Iris pigment epithelial cell (primary cell): ENCODE measurements around the gene FAM151B.
"Not testable (repeated sequence)": the region's sequence is repeated elsewhere in the genome, so short reads cannot be mapped to it uniquely, and the experiment has no call there.

Experiments
- DNase-seq: peaks from one replicate; pipeline ENCODE4 v3.0.0-alpha.2; 2011; ENCODE audit warnings: low read depth

Gene FAM151B

DNA sequence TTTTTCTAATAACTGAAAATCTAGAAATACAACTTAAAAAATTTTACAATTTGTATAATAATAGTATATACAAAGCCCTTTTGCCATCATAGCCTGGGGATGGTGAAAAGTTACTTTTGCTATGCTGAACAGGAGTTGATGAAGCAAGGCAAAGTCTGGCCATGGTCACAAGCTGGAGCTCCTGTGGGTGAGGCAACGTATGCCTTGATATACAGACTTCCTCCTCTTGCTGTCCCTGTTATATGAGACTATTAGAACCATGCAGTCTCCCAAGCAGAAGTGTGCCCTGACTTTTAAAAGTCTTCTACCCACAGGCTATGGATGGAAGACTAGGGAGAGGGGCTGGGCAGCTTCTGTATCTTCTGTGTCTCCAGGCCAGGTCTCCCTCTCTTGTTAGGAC is 15.7 kb downstream of the FAM151B start:
- DNase-seq = no peak

DNA sequence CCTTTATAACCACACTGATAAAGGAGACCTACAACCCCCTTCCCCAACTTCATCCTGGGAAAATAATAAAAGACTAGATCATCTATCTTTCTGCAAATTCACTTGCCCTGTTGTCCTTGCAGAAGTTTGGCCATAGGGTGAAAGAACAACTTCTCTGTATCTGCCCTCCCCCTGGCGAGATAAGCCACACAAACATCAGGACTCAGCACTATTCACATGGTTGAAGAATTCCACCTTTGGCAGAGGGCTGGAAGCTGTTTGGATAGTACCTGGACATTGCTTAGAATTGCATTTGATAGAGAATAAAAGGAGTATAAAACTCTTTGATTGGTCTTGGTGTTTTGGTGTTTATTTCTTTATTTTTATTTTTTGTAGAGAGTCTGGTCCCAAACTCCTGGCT is 16.9 kb downstream of the FAM151B start:
- no peak for DNase-seq

DNA sequence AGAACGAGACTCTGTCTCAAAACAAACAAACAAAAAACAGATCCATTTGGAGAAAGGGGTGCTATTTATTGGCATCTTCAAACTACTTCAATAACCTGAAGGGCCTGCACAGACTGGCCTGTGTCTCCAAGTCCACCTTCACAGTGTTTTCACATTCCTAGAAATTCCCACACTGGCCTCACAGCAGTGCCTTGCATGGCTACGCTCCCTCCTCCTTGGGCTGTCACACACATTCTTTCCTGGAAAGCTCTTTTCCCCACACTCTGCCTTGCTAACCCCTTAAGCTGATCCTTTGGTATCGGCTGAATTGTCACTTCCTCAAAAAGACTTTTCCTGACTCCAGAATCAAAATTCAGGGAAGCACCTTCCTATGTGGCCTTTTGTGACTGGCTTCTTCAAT is 19.8 kb downstream of the FAM151B start:
- DNase-seq = no peak

DNA sequence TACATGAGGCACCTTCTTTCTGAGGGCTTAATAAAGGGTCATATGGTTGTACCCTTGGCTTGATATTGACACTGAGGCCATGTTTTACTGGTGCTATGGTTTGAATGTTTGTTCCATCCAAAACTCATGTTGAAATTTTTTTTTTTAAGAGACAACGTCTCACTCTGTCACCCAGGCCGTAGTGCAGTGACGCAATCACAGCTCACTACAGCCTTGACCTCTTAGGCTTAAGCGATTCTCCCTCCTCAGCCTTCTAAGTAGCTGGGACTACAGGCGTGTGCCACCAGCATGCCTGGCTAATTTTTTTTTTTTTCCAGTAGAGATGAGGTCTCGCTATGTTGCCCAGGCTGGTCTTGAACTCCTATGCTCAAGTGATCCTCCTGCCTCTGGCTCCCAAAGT is 20.9 kb downstream of the FAM151B start:
- DNase-seq = no peak

DNA sequence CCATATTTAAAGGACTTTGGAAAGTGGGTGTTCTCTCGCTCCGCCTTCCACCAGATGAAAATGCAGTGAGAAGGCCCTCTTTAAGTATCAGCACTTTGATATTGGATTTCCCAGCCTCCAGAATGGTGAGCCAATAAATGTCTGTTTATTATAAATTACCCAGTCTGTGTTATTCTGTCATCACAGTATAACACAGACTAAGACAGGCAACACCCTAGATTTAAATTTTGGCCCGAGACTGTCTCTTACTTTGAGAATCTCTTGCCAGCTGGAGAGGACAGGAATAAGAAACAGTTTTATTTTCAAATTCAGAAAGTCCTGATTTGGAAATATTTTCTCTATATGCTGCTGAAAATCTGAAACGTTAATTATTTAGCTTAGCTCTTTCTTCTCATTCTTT is 21.5 kb downstream of the FAM151B start:
- no peak for DNase-seq

DNA sequence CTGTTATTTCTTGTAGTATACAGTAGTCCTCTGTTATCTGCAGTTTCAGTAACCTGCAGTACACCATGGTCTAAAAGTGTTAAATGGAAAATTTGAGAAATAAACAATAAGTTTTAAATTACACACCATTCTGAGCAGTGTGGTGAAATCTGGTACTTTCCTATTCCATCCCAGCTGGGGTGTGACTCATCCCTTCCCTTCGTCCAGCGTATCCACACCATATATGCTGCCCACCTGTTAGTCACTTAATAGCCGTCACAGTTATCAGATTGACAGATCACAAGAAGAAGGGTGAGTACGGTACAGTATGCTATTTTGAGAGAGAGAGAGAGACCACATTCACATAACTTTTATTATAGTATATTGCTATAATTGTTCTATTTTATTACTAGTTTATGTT is 28.9 kb downstream of the FAM151B start:
- peak; percentile 97 for DNase-seq

DNA sequence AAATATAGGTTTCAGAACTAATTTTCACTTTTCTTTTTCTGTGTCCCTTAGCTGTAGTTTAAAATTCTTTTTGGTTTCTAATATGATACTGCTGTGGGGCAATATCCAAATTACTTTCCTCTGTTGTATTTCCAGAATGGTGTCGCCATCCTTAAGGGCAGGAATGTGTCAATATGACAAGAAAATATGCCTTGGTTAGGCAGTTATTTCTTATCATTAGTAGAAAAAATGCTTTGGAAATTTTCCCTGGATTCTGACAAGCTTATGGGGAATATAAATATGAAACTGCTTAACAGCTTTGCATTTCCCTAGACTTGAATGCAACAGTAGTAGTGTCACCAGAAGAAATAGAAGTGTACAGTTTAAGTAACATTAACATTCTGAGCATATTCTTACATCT is 52.8 kb downstream of the FAM151B start:
- no peak for DNase-seq

DNA sequence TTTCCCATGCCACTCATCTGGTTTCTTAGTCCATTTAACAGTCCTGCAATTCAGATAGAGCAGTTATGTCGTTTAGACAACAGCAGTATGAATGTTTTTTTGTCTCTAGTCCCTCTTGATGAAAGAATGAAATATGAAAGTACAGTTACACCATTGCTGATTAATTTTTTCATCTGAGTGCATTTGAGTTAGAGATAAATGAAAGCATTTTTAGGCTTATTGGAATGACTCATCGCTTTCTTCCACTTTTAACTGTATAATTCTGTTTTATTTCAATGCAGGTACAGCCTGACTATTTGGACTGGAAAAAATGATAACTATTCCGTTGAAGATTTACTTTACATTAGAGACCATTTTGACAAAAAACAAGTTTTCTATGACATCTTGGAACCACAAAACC is 53.5 kb downstream of the FAM151B start:
- peak; percentile 4 for DNase-seq

DNA sequence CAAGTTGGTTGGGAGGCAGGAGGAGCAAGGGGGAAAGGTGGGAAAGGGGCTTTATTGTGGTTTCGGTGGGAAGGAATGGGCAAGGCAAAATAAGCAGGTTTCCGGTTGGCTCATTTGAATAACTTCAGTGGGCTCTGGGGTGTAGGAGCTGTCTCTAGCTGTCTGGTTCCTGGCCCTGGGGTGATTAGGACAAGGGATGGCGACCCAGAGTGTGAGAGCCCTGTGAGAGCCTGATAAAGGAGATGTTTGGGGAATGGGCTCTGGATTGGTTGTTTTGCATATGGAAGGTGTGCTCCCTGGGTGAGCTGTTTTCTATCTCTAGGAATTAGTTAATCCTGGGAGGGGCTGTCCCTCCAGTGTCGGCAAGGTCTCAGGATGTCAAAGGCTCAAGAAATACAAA is 66.7 kb downstream of the FAM151B start:
- no peak for DNase-seq

DNA sequence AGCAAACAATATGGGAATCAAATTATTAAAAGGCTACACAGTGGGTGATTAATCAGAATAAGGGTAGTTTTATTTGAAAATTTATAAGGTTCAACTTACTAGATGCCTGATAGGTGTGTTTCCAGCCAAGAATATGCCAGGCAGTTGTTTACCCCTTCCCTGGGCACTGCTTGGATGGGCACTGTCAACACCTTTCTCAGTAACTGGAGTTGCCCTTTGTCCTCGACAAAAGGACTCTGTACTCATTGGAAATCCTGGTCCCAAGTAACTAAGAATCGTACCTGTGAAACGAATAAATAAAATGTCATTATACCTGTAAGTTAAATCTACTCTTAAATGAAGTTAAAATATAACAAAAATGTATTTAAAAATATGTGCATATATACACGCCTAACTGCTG is 67.2 kb downstream of the FAM151B start:
- DNase-seq = no peak

DNA sequence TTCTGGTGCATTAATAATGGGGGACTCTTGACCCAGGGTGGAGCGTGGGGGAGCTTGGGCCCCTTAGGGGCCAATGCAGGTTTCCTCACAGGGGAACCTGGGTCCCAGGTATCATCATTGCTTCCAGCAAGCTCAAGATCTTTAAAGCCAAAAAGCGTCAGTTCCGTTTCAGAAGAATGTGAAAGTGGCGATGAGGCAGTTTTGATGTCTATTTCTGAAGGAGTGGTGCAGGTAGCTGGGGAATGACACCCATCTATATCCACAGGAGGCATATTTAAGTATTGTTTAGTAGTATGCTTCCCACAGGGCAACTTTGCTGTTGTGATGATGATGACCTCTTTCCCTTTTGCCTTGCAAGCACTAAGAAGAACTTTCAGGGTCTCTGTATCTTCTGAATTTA is 71.3 kb downstream of the FAM151B start:
- DNase-seq = no peak

DNA sequence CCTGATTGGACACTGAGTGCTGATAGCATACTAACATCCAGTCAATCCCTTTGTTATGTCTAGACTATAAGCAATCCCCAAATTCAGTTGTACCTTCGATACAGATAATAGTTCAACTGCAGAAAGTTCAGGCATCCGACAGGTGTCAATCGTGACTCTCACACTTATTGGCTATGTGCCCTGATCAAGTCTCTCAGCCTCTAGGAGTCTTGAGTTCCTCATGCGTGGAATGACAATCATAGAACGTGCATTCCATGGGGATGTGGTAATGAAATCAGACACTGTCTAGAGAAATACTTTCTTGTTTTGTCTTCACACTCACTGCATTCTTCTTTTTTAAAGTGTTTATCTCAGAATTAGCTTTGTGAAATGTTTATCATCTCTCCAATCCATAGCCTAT is 77.4 kb downstream of the FAM151B start:
- peak; percentile 32 for DNase-seq

DNA sequence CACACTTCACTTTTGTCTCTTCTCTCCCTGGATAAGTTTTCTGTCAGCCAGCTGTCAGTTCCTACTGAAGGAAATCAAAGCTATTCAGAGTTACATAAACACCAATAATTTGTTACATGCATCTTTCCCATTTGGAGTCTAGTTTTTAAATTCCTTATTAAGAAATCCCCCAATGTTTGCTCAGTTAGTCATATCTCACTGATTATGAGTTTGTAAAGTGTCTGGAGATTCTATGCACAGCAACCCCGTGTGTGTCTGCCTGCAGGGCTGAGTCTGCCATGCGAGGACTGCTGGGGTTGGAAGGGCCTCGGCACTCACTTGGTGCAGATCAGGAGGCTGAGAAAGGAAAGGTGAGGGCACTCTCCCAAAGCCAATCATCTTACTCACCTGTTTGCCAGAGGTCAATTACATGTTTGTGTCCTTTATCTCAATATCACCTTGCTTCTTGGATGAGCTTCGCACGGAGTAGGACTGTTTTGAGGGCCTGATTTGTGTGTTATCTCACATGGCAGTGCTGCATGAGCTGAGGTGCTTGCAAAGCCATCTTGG is 78.9 kb downstream of the FAM151B start:
- DNase-seq = peak; percentile 18

DNA sequence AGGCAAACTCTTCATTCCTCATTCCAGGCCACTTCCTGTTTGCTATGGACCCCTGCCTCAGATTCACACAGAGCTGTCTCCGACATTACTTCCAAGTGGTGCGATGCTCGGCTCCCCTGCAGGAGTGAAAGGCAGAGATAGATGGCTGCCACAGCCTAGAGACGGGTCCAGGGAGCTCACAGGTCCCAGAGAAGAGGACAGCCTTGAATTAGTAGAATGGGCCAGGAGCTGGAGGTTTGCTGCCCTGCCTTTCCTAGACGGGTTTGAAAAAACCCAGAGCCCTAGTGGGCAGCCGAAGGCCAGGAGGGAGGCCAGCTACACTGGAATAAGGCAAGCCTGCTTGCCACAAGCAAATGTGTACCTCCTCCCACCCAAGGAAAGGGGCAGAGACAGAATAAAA is 80.4 kb downstream of the FAM151B start:
- DNase-seq = no peak

DNA sequence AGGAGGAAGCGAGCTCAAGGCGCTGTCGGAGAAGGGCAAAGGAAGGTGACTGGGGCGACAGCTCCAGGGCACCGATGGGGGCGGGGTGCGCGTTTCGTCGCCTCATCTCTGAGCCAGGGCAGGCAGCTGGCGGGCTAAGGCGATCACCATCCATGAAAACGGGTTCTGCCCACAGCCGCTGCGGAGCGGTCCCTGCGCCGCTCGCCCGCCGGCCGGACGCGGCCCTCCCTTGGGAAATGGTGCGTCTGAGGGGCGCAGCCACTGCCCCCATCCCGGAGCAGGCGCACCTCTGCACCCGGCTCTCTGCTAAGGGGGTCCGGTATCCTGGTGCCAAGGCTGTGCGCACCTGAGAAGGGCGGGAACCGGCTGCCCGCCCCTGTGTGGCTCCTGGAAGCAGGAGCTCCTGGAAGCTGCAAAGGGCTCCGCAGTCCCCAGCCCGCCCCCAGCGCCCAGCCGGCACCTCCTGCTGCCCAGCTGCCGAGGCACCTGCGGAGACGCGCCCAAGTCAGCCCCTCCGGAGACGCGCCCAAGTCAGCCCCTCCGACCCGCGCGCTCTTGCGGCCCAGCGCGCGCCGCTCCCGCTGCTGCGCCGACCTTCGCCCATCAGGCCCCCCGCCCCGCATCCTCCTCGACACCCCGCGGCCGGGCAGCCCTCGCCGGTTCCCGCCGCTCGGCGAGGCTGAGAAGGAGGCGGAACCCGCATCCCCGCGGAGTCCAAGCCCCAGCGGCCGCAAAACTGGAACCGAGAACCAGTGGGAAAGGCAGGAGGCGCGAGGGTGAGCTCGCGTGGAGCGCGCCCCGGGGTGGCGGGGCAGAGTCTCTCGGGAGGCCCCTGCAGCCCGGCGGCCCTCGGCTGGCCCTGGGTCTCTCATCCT is 81.4 kb downstream of the FAM151B start:
- DNase-seq = no peak

DNA sequence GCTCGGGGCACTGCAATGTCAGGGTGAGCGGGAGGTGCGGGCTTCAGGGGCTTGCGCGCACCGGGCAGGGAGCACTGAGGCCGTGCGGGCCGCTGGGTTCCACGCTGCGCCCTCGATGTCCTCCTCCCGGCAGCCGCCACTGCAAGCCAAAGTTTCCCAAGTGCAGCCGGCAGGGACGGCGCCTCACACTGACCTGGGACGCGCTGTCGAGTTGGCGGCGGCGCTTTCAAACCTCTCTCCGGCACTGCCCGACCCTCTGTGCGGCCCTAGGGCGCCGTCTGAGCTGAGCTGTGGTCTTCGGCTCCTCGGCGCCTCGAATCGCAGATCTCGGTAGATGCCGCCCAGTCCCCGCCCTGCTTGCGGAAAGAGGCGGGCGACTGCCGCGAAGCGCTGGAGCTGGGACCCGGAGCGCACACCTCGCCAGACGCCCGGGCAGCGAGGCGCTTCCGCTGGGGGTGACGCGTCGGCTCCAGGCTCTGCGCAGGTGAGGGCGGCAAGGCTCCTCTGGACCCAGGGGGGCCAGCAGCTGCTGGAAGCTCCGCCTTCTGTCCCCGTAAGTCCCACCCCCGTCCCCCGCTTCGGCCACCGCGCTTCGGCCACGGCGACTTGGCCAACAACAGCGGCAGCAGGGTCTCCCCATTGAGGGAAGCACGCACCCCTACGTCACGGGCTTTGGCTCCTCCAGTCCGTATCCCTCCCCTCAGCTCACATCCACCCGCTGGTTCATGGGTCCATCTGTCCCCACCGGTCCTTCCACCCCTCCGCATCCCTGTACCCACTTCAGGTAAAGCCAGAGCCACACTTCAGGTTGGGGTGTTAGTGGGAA is 82.3 kb downstream of the FAM151B start, which contains the start of gene ANKRD34B:
Gene ANKRD34B, minus strand, starts transcription at position 320 of the 826 bp plus-strand sequence. CDS start 10,261 bp downstream, outside the sequence.
- peak; percentile 16 for DNase-seq

DNA sequence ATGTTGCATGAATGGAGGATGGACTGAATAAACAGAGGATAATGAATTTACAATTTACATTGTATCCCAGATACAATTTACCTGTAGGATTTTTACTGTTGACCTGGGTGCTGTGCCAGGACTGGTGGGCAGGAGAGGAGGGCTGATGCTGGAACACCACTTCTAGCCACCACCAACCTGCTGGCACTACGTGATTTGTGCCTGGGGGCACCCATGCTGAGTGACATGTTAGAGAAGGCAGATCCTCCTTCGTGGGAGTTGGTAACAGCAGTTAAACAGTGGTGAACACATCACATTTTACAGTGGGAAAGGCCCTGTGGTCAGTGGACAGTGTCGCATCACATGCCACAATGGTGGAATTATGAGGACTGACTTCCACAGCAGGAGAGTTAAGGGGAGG is 85.2 kb downstream of the FAM151B start:
- DNase-seq = no peak

DNA sequence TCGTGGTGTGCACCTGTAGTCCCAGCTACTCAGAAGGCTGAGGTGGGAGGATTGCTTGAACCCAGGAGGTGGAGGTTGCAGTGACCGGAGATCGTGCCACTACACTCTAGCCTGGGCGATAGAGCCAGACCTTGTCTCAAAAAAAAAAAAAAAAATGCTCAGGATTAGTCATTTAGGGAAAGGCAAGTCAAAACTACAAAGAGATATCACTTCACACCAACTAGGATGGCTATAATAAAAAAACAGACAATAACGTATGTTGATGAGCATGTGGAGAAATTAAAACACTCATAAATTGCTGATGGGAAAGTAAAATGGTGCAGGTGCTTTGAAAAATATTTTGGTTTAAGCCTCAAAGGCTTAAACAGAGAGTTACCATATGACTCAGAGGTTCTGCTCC is 88.5 kb downstream of the FAM151B start:
- DNase-seq = no peak

DNA sequence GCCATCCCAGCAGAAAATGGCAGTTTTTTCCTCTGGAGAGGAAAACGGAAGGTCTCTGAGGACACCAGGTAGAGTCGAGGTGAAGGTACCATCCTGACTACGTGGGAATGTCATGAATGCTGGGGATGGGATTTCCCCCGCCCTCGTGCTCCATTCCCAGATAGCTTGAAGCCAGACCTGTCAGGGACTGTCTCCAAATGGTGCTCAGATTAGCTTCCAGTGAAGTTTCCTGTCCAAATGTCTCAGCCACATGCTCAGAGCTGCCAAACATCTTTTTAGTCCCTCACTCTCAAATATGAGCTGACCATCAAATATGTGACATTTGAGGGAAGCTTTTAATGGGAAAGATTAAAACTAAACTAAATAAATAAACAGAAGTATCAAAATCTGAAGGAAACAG is 89.8 kb downstream of the FAM151B start:
- DNase-seq = no peak

DNA sequence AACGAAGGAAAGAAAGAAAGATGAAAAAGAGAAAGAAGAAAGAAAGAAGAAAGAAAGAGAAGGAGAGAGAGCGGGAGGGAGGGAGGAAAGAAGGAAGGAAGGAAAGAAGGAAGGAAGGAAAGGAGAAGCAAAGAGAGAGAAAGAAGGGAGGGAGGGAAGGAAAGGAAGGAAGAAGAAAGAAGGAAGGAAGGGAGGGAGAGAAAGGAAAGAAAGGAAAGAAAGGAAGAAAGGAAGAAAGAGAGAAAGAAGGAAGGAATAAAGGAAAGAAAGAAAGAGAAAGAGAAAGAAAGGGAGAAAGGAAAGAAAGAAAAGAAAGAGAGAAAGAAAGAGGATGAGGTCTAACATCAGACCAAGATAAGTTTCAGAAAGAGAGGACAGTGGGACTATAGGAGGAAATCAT is 91.2 kb downstream of the FAM151B start:
- no peak for DNase-seq

DNA sequence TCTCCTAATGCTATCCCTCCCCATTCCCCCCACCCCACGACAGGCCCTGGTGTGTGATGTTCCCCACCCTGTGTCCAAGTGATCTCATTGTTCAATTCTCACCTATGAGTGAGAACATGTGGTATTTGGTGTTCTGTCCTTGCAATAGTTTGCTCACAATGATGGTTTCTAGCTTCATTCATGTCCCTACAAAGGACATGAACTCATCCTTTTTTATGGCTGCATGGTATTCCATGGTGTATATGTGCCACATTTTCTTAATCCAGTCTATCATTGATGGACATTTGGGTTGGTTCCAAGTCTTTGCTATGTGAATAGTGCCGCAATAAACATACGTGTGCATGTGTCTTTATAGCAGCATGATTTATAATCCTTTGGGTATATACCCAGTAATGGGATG is 92.4 kb downstream of the FAM151B start:
- not testable (repeated sequence) for DNase-seq

DNA sequence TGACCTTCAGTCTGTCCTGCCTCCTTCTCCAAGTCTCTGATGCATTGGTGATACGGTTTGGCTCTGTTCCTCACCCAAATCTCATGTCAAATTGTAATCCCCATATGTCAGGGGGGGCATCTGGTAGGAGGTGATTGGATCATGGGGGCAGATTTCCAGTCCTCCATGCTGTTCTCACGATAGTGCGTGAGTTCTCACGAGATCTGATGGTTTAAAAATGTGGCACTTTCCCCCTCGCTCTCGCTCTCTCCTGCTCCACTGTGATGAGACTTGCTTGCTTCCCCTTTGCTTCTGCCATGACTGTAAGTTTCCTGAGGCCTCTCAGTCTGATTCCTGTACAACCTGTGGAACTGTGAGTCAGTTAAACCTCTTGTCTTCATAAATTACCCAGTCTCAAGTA is 96.9 kb downstream of the FAM151B start:
- no peak for DNase-seq
